ENCODE data around the gene KCNQ1OT1.

The KCNQ1OT1 gene

DNA sequence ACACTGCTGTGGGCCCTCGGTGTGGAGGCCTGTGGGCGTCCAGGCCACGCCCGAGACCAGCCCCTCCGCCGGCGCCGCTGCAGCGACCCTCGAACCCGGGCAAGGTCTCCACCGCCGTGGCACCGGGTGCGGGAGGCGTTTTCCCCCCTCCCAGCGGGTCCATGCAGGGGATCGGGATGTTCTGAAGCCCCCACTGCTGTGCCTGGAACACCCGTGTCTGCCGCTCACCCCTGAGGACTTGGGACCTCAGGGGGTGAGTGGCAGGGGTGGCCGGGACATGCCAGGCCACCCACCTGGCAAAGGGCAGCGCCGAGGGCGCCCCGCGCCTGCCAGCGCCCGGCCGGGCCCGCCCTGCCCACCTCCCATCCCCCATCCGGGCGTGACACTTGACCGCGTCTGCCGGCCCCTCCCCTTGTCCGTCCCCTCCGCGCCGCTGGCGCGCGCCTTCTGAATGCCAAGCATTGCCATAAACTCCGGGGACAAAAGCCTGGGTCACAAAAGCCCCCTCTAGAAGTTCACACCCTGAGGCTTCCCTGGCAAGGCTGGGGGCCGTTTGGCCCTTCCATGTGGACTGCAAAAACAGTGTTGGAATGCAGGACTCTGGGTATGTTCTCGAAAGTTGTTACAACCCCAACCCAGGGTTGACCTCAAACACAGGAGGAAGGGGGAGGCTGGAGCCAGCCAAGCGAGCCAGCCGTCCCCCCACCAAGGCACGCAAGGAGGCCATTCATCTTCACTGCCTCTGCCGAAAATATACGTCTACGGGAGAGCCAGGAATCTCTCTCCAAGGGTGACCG is 819 bp upstream of the KCNQ1OT1 start:
- no peak for DNase-seq

DNA sequence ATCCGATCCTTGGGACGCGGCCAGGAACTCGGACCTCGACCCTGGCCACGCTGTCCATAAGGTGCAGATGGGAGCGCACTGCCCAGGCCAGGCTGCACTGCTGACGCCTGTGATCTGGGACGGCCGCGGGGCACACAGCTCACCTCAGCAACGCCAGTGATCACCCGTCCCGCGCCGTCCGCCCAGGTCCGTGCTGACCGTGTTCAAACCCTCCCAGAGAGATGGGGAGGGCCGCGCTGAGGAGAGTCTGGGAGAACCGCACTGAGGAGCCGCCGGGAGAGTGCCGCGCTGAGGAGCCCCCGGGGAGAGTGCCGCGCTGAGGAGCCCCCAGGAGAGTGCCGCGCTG is 636 bp downstream of the KCNQ1OT1 start:
- no peak for DNase-seq

DNA sequence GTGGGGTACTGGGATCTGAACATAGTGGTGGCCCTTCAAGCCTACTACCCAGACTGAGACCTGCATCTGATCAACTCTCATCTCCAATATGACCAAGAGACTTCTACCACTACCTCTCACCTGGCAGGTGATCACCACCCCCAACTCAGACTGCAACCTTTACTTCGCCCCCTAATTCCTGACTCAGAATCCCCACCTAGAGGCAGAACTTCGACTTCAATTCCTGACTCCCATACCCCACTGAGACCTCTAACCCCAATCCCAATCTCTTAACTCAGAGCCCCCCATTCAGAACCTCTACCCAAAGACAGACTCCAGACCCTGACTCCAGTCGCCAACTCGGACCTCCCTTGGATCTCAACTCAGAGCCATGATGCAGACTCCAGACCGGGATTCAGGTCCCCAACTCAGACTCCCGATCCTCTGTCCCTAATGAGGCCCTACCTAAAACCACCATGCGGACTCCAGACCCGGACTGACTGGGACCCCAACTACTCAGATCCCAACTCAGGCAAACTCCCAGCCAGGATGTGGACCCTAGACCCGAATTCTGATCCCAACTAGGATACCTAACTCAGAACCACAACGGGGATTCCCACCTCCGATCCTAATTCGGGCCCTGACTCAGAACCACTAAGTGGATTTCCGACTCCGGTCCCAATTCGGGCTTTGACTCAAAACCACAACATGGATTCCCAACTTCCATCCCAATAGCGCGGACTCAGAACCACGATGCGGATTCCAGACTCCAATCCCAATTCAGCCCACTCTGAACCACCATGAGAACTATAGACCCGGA is 1.2 kb downstream of the KCNQ1OT1 start:
- no peak for DNase-seq

DNA sequence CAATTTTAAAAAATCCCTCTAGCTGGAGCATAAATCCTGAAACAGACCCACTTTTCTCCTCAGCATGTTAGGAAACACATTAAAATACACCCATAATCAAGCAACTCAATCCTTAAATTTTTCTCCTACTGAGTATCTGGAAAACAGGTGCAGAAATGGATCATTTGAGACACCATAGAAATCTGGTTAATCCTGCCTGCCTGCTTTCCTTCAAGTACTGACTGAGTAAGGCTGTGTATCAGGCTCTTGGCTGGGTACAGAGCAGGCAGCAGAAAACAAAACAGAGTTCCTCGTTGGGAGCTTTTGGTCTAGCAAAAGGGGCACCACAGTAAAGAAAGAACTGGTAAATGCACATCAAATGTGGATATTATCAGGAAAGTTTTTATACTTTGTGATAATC is 1.9 kb downstream of the KCNQ1OT1 start:
- no peak for DNase-seq

DNA sequence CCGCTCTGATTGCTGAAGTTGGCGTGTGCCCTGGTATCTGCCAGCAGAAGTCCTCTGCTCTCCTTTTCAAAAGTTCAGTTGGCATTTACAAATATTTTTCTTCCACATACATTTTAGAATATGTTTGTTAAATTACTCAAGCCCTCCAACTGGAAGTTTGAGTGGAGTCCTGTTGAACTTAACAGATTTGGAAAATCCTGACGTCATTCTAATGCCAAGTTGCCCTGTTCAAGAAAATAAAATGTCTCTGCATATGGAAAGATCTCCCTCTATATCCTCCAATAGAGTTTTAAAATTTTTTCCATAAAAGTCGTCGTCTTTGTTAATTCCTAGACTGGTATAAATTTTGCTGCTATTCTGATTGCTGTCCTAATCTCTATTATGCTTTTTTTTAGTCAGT is 3.3 kb downstream of the KCNQ1OT1 start:
- DNase-seq, result no peak

DNA sequence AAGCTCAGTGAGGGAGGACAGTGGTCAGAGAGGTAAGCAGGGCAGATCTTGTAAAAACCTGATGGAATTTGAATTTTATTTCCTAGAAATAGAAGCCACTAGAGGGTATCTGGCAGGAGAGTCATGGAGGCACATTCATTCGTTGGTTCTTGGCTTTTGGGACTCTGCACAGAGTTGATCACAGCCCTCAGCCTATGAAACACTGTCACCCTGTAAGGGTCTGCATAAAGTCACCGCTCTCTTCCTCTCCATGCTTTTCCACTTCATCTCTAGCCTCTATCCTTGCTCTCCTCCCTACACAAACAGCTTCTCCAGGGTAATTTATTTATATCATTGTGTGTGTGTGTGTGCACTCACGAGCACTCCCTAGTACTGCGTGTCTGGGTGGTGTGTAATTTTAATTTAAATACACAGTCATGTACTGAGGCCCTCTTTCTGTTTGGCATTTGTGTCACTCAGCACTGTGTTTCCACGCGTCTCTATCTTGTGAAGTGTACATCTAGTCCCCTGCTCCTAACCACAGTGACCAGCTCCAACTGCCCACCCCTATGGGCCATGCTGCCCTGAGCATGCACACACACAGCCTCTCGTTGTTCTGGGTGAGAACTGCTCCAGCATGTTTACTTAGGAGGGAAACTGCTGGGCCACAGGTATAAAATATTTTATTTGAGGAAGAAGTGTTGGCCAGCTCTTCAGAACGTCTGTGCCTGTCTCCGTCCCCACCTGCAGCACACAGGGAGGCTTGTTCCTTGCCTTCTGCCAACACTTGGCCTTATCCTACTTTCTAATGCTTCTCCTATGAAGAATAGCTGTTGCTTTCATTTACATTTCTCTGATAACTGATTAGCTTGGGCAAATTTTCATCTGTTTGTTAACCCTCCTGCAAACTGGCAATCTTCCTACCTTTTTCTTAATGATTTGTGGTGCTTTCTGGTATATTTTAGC is 4.5 kb downstream of the KCNQ1OT1 start:
- DNase-seq, result no peak

DNA sequence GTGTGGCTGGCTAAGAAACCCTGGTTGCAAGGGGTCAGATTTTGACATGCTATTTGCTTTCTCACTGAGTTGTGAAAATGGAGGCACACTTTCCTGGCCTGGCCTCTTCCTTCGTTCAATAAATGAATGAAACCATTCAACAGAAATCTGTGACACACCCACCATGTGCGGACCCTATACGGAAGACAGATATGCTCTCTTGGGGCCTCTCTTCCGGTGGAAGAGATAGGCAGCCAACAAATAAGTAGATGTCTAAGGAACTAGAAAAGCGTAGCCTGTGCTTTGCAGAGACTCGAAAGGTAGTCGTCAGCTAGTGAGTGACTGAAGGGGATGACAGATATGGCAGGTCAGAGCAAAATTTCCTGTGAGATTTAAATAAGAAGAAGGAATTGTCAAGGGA is 5.3 kb downstream of the KCNQ1OT1 start:
- DNase-seq, result no peak

DNA sequence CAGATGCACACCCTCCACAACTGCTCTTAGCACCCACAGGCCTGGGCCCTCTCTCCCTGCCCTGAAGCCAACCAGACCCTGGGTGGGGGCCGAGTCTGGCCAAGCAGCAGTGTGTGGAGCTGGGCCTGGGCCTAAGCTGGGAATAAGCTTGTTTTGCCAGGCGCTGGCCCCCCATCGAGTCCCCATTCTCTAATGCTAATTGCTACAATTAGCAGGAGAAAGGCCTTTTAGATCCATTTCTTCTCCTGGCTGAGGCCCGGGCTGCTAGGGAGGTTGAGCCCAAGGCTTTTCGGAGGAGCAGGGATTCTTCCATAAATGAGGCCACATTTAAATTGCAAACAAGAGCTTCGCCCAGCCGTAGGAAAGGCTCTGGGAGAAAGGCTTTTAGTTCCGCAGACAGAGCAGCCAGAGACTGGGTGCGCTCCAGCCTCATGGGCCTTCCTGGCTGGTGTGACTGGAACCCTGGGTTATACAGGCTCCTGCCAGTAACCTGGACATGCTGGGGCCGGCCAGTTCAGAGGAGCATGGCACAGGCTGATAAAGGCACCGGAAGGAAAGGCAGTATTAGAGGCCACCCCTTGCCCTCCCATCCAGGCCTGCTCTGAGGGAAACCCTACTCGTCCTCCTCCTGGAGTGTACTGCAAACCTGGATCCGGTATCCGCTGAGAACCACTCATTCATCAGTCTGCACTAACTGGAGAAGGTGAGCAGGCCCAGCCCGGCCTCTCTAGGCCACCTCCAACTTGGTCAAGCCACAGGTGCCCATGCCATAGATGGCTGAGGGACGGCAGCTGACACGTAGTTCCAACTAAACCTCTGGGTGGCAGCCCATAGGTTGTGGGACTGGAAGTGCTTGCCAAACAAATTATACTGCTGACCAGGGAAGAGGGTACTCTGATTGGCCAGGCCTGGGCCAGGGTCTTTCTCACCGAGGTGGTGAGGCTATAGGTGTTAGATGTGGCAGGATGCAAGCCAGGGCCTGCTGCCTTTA is 6.2 kb downstream of the KCNQ1OT1 start:
- no peak for DNase-seq

DNA sequence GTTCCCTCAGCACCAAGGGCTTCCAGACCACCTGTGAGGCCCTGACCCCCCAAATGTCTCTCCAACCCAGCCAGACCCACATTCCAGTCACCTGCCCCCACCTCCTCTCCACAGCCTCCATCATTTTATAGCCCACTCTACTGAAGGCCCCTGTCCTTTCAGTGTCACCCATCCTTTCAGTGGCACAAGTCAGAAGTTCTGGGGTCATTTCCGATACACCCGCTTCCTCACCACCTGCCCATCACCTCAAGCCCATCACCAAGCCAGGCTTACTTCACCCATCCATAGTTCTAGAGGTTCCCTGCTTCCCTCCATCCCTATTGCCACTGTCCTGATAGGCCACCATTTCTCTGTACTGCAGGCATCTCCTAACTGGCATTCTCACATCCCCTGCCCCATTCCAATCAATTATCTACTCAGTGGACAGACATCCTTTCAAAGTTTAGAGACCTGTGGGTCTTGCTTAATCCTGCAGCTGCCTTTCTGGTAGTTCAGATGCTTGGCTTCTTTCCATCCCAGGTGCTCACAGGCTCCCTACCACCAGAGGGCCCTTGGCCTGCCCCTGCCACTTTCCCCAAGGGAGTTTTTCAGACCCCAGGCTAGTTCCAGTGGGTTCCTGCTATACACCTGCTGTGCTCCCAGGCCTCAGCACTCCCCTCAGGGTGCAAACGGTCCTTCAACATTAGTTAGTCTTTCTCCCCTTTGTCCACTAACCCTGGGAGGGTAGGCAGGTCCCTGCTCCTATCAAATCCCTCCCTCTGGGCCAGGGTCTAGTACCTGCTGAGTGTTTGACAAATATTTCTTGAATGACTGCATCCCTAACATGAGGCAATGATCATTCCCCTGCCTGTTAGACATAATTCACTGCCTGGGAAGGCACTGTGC is 7.6 kb downstream of the KCNQ1OT1 start:
- DNase-seq, result peak; percentile 68

DNA sequence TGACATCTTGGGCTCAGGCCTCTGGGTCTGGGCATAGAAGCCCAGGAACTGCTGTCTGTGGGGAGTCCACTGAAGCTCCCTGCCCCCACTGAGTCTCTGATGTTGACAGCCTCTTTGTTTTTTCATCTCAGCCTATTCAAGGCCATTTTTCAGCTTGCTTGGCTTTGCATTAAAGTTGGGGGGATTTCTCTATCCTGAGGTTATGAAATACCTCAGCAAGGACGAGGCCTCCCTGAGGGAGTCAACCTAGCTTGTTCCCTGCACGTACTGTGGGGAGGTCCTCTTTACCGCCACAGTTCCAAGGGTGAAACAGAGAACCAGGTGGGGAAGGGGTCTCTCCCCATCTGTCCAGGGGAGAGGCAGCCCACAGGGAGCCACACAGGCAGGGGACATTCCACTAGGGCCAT is 8.4 kb downstream of the KCNQ1OT1 start:
- DNase-seq, result no peak

DNA sequence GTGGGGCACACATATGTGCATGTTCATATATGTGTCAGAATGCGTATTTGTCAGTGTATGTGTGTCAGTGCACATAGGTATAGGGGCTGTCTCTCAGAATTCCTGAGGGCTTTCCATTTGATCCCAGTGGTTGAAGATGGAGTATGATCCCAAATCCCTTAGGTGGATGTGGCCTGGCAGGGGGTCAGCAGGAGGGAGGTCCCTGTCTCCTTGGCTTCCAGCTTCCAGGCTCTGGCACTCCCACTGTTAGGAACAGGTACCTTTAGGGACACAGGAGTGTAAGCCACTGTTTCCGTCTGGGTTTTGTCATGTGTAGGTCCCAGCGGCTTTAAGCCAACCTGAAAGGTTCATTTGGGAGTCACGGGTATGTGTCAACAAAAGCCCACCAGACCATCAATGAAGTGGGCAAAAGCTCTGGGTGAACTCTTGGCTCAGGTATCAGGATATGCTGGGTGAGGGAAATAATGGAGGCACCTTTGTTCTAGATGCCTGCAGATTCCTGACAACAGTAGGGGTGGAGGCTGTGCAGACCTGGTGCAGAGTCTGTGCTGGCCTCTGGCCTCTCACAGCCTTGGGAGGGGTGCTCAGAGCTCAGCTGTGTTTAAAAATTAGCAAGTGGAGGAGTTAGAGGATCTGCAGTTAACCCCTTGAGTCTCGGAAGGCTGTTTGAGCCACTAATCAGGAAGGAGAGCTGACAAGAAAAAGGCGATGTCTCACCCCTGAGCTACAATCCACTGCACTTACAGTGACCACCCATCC is 9.0 kb downstream of the KCNQ1OT1 start:
- DNase-seq, result no peak

DNA sequence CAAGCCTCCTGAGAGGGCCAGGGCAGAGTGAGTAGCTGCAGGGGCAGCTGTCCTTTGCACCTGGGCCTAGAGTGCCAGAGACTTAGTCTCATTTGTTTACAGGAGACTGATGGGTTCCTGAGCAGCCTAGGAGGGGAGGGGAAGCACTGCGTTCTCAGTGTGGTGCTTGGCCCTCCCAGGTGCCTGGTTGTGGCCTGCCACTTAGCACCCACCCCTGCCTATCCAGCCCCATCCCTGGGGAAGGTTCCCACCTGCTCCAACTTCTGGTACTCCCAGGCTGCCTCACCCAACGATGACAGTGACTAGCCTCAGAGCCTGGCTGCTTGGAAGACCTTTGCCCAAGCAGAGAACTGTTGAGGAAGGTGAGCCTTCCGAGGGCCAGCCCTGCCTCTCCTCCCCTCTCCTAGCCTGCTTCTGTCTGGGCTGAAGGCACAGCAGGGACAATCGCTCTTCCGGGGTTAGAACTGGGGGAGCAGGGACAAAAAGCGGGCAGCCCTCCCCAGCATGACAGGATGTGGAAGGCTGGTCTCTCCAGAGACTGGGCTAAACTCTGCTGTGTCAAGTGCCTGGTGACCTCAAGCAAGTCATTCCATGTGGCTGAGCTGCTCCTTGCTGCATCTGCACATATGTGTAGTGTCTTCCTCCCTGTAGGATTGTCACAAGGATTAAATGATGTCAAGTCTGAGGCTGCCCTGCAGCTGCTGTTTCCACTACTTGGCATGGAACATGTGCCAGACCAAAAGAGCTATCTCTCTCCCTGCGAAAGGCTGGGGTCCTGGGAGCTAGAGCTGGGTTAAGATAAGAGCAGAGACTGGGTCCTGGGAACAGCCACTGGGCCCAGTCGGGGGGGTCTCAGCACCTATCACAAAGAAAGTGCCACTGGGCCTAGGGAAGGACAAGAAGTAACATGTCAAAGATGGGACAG is 9.9 kb downstream of the KCNQ1OT1 start:
- DNase-seq, result peak; percentile 86

DNA sequence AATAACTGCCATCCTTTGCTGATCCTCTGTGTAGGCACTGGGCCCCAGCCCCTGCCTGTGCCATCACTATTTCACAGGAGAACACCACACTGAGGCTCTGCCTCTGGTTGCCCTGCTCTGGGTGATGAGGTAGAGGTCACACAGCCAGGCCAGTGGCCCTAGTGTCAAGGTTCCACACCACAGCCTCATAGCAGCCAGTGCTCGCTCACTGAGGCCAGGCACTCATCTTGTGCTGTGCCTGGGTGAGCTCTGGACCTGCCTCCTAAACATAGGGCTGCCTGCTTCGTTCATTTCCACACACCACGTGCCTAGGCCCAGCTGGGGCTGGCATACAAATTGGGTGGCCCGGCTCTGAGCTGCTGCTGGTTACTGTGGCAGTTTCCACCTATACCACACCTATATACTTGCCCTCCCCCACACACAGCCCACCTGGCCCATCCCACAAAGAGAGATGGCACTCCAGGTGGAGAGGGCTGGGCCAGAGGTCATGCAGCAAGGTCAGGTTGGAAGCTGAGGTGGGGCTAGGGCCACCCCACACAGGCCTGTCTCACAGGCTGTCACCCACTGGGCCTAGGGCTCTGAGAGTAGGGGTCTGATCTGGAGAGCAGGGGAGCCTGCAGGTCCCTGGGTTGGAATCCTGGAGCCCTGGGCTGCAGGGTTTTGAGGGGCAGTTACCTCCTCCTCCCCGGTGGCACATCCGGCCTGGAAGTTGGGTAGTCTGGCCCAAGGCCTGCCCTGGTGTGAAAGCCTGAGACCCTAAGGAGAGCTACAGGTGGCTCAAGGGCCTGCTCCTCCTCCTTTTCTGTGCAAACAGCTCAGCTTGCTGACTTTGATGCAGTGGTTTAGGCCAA is 11.2 kb downstream of the KCNQ1OT1 start:
- DNase-seq, result peak; percentile 79

DNA sequence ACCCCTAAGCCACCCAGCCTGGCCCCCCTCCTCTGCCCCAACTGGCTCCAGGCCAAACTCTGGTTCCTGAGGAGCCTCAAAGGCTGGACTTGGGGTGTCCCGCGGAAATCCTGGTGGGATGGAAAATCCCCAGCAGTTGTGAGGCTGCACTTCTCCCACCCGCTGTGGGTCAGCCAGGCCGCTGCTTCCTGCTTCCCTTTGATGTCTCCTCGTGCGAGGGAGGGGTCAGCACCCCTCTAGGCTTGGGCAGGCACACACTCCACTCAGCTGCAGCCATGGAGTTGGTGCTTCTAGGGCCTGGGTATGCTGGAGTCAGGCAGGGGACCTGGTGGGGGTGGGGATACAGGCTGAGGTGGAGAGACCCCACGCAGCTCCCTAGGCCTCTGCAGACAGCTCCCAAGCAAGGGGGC is 12.0 kb downstream of the KCNQ1OT1 start:
- DNase-seq, result no peak

DNA sequence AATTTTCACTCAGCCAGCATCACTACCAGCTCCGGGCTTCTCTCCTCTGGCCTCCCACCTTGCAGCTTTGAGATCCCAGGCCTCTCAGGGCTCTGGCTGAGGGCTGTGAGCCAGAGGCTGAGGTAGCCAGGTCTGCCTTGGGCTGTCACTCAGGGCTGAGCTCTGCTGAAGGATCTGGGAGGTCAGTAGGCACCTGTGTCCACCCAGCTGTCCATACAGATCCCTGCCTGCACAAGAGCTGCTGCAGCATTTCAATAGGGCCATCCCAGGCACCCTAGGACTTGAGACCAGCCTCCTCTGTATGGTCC is 12.6 kb downstream of the KCNQ1OT1 start:
- no peak for DNase-seq

DNA sequence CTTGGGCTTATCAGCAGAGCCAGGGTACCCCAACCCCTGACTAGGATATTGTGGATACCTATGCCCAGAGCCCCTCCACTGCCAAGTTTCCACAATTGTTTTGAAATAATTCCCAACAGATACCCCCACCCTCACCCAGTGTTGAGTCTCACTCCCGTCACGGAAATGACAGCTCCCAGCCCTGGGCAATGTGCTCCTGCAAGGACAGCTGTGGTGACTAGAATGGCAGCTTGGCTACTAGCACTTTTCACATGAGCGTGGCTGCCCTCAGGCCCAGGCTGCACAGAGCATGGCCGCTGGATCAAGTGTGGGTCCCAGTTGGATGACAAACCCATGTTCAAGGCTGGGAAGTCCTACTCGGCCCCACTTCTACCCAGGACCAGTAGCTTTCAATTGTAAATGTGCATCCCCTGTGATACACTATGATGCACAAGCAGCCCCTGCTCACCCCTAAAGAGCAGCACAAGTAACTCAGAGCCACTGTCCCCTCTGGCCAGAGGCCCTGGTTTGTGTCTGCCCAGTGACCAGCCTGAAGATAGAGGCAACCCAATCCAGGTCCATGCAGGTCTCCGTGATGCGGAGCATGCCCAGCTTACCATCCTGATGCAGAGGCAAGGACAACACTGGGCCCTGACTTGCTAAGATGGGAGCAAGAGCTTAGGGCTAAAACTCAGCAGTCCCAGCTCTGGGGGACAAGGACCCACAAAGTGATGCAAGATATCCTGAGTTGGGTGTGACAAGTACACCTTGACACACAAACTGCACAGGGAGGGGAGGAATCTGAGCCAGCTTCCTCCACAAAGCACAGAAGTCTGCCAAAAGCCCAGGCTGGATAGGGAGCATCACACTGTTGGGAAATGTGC is 13.2 kb downstream of the KCNQ1OT1 start:
- no peak for DNase-seq

All from RPMI8226 (cell line).